ENCODE data around the gene KIAA1217.

Gene KIAA1217

GRCh38 chr10:24246365-24246764 is 37.4 kb downstream of the KIAA1217 start:
- Histone ChIP-seq H3K9ac (ENCODE audit: low read depth, low read length) (no peak overlapping the region), H3K27me3 (ENCODE audit: insufficient read depth, low read length) (no peaks in the 10 kb centered on the region), H3K4me3 (ENCODE audit: low read length) (no peak overlapping the region), H3K27ac (ENCODE audit: low read depth, low read length) (no peak overlapping the region), H3K9me3 (ENCODE audit: insufficient read depth, low read depth, low read length) (no peaks in the 10 kb centered on the region), H3K4me1 (ENCODE audit: insufficient read depth, low read length) (peaks cover 12% of the 10 kb centered on the region), H3K36me3 (ENCODE audit: insufficient read depth, low read length) (no peaks in the 10 kb centered on the region)
- 100% methylated on average over 2 of the region's 5 CpGs for WGBS

- no peak overlapping the region for H3K9ac ChIP-seq (ENCODE audit: low read depth, low read length)
- H3K4me3 ChIP-seq (ENCODE audit: low read length), result no peak overlapping the region
- peaks cover 26% of the 10 kb centered on the region for H3K4me1 ChIP-seq (ENCODE audit: insufficient read depth, low read length)
- H3K27ac ChIP-seq (ENCODE audit: low read depth, low read length), result no peak overlapping the region
- no peaks in the 10 kb centered on the region for H3K9me3 ChIP-seq (ENCODE audit: insufficient read depth, low read depth, low read length)
- WGBS, result no CpG with 5 or more reads among the region's 1 CpG
- H3K36me3 ChIP-seq (ENCODE audit: insufficient read depth, low read length), result no peaks in the 10 kb centered on the region
- H3K27me3 ChIP-seq (ENCODE audit: insufficient read depth, low read length), result no peaks in the 10 kb centered on the region
Measured at GRCh38 chr10:24247841-24248240, 38.9 kb downstream of the KIAA1217 start.

DNA sequence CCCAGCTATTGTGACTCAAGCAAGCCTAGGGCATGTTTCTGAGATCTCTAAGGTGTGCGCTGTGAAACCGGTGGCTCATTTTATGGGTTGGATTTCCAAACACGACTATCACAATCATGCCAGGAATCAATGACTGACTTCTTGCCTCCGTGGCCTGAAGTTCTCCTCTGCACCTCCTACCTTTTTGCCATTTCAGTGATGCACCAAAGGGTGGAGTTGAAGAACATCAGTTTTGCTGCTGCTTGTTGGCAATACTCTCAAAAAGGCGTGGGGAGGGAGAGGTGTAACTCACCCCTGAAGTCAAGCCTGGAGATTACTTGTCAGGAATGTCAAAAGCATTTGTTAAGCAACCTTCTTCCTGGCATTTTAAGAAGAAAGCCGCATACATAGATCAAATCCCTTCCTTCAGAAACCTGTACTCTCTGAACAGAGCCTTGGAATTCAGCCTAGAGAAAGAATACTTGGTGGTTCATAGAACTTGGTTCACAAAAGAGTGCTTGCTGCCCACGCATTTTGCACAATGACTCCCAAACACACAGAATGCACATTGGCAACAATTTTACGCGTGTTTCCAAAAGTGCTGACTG is 41.0 kb downstream of the KIAA1217 start:
- Histone ChIP-seq H3K9me3 (ENCODE audit: insufficient read depth, low read depth, low read length) (no peaks in the 10 kb centered on the region), H3K9ac (ENCODE audit: low read depth, low read length) (0 out of 2 replicates have a peak overlapping the region, but pooled peaks have one; percentile 11), H3K27me3 (ENCODE audit: insufficient read depth, low read length) (no peaks in the 10 kb centered on the region), H3K27ac (ENCODE audit: low read depth, low read length) (peak overlapping the region; percentile 27; the same call in 1 of the 2 replicates), H3K4me1 (ENCODE audit: insufficient read depth, low read length) (peaks cover 38% of the 10 kb centered on the region), H3K4me3 (ENCODE audit: low read length) (no peak overlapping the region), H3K36me3 (ENCODE audit: insufficient read depth, low read length) (no peaks in the 10 kb centered on the region)
- 90% methylated on average over 9 of the region's 9 CpGs for WGBS

GRCh38 chr10:24251547-24251946 is 42.6 kb downstream of the KIAA1217 start:
- no peak overlapping the region for H3K4me3 ChIP-seq (ENCODE audit: low read length)
- H3K27me3 ChIP-seq (ENCODE audit: insufficient read depth, low read length), result no peaks in the 10 kb centered on the region
- 96% methylated on average over 1 of the region's 2 CpGs for whole genome bisulfite sequencing
- H3K9me3 ChIP-seq (ENCODE audit: insufficient read depth, low read depth, low read length), result no peaks in the 10 kb centered on the region
- no peaks in the 10 kb centered on the region for H3K36me3 ChIP-seq (ENCODE audit: insufficient read depth, low read length)
- peaks cover 53% of the 10 kb centered on the region for H3K4me1 ChIP-seq (ENCODE audit: insufficient read depth, low read length)
- H3K9ac ChIP-seq (ENCODE audit: low read depth, low read length), result no peak overlapping the region
- no peak overlapping the region for H3K27ac ChIP-seq (ENCODE audit: low read depth, low read length)

GRCh38 chr10:24254180-24254579 is 45.2 kb downstream of the KIAA1217 start:
- Histone ChIP-seq H3K4me3 (ENCODE audit: low read length) (no peak overlapping the region), H3K27me3 (ENCODE audit: insufficient read depth, low read length) (no peaks in the 10 kb centered on the region), H3K9me3 (ENCODE audit: insufficient read depth, low read depth, low read length) (no peaks in the 10 kb centered on the region), H3K9ac (ENCODE audit: low read depth, low read length) (no peak overlapping the region), H3K36me3 (ENCODE audit: insufficient read depth, low read length) (no peaks in the 10 kb centered on the region), H3K4me1 (ENCODE audit: insufficient read depth, low read length) (peaks cover 60% of the 10 kb centered on the region), H3K27ac (ENCODE audit: low read depth, low read length) (no peak overlapping the region)
- WGBS, result 92% methylated on average over 3 of the region's 3 CpGs

DNA sequence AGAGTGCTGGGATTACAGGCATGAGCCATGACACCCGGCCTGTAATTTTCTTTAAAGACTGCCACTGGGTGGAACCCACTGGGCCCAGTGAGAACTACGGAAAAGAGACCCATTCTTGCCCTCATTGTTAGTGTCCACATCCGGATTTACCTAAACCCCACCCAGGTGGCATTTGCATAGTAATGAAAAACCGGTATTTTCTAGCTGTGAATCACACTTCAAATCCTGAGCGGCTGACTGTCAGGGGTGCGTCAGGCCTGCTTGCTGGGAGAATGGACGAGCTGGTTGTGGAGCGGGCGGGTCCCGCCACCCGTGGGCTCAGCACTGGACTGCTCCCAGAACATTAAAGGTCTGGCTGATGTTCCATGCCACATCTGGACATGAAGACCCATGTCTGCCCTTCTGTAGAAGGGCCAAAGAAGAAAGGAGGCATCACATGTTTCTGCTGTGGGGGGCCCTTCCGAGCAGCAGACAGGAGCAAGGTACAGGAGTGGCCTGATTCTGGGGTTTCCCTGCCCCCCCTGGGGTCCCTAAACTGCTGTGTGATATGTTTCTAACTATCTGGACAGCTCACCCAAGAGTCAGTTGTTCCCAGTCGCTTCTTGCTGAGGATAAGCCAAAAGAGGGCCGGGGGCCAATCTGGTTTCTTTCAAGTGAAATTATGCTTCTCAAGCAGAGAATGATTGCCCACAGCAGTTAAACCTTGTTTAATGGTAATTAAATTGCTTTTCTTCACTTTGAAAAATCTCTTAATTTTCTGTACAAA is 46.4 kb downstream of the KIAA1217 start:
- 34% methylated on average over 14 of the region's 14 CpGs for WGBS
- Histone ChIP-seq H3K36me3 (ENCODE audit: insufficient read depth, low read length) (no peaks in the 10 kb centered on the region), H3K4me3 (ENCODE audit: low read length) (peak overlapping the region; percentile 46), H3K9ac (ENCODE audit: low read depth, low read length) (peak overlapping the region; percentile 56), H3K9me3 (ENCODE audit: insufficient read depth, low read depth, low read length) (no peaks in the 10 kb centered on the region), H3K27ac (ENCODE audit: low read depth, low read length) (peak overlapping the region; percentile 60), H3K4me1 (ENCODE audit: insufficient read depth, low read length) (peaks cover 57% of the 10 kb centered on the region), H3K27me3 (ENCODE audit: insufficient read depth, low read length) (no peaks in the 10 kb centered on the region)

GRCh38 chr10:24255881-24256311 is 47.0 kb downstream of the KIAA1217 start:
- Histone ChIP-seq H3K9ac (ENCODE audit: low read depth, low read length) (peak overlapping the region; percentile 56; the same call in 1 of the 2 replicates), H3K36me3 (ENCODE audit: insufficient read depth, low read length) (no peaks in the 10 kb centered on the region), H3K9me3 (ENCODE audit: insufficient read depth, low read depth, low read length) (no peaks in the 10 kb centered on the region), H3K27ac (ENCODE audit: low read depth, low read length) (peak overlapping the region; percentile 60), H3K27me3 (ENCODE audit: insufficient read depth, low read length) (no peaks in the 10 kb centered on the region), H3K4me3 (ENCODE audit: low read length) (peak overlapping the region; percentile 46), H3K4me1 (ENCODE audit: insufficient read depth, low read length) (peaks cover 57% of the 10 kb centered on the region)
- WGBS, result 54% methylated on average over 5 of the region's 5 CpGs

GRCh38 chr10:24256619-24257107 is 47.7 kb downstream of the KIAA1217 start:
- 74% methylated on average over 2 of the region's 2 CpGs for WGBS
- Histone ChIP-seq H3K27me3 (ENCODE audit: insufficient read depth, low read length) (no peaks in the 10 kb centered on the region), H3K4me1 (ENCODE audit: insufficient read depth, low read length) (peaks cover 51% of the 10 kb centered on the region), H3K9ac (ENCODE audit: low read depth, low read length) (peak overlapping the region; percentile 35; the same call in 1 of the 2 replicates), H3K4me3 (ENCODE audit: low read length) (peak overlapping the region; percentile 46; the same call in 1 of the 2 replicates), H3K36me3 (ENCODE audit: insufficient read depth, low read length) (no peaks in the 10 kb centered on the region), H3K27ac (ENCODE audit: low read depth, low read length) (peak overlapping the region; percentile 33; the same call in 1 of the 2 replicates), H3K9me3 (ENCODE audit: insufficient read depth, low read depth, low read length) (no peaks in the 10 kb centered on the region)

DNA sequence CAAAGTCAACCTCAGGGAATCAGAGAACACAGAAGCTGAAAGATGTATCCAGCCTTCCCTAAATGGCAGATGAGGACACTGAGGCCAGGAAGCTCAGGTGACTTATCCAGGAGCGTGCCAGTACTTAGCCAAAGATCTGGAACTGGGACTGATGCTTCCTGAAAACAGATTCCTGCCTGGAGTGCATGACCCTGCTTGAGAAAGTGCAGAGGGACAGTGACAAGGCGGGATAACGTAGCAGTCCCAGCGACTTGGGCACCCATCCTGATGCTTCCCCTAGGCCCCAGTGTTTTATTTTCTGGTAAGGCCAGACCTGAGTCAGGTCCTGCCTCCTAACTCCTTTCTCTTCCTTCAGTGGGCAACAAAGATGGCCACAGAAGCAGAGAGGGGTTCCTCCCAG is 48.6 kb downstream of the KIAA1217 start:
- 93% methylated on average over 4 of the region's 4 CpGs for WGBS
- no peak overlapping the region for H3K27ac ChIP-seq (ENCODE audit: low read depth, low read length)
- no peak overlapping the region for H3K4me3 ChIP-seq (ENCODE audit: low read length)
- peaks cover 43% of the 10 kb centered on the region for H3K4me1 ChIP-seq (ENCODE audit: insufficient read depth, low read length)
- H3K27me3 ChIP-seq (ENCODE audit: insufficient read depth, low read length), result no peaks in the 10 kb centered on the region
- no peaks in the 10 kb centered on the region for H3K9me3 ChIP-seq (ENCODE audit: insufficient read depth, low read depth, low read length)
- H3K36me3 ChIP-seq (ENCODE audit: insufficient read depth, low read length), result no peaks in the 10 kb centered on the region
- no peak overlapping the region for H3K9ac ChIP-seq (ENCODE audit: low read depth, low read length)

- peaks cover 42% of the 10 kb centered on the region for H3K4me1 ChIP-seq (ENCODE audit: insufficient read depth, low read length)
- H3K27me3 ChIP-seq (ENCODE audit: insufficient read depth, low read length), result no peaks in the 10 kb centered on the region
- WGBS, result 90% methylated on average over 7 of the region's 7 CpGs
- no peak overlapping the region for H3K27ac ChIP-seq (ENCODE audit: low read depth, low read length)
- H3K9ac ChIP-seq (ENCODE audit: low read depth, low read length), result no peak overlapping the region
- no peaks in the 10 kb centered on the region for H3K9me3 ChIP-seq (ENCODE audit: insufficient read depth, low read depth, low read length)
- H3K36me3 ChIP-seq (ENCODE audit: insufficient read depth, low read length), result no peaks in the 10 kb centered on the region
- H3K4me3 ChIP-seq (ENCODE audit: low read length), result no peak overlapping the region
Measured at GRCh38 chr10:24259365-24260130, 50.6 kb downstream of the KIAA1217 start.

GRCh38 chr10:24261627-24262026 is 52.7 kb downstream of the KIAA1217 start:
- Histone ChIP-seq H3K27me3 (ENCODE audit: insufficient read depth, low read length) (no peaks in the 10 kb centered on the region), H3K9ac (ENCODE audit: low read depth, low read length) (no peak overlapping the region), H3K4me3 (ENCODE audit: low read length) (no peak overlapping the region), H3K36me3 (ENCODE audit: insufficient read depth, low read length) (no peaks in the 10 kb centered on the region), H3K4me1 (ENCODE audit: insufficient read depth, low read length) (peaks cover 26% of the 10 kb centered on the region), H3K27ac (ENCODE audit: low read depth, low read length) (no peak overlapping the region), H3K9me3 (ENCODE audit: insufficient read depth, low read depth, low read length) (no peaks in the 10 kb centered on the region)
- 96% methylated on average over 3 of the region's 3 CpGs for WGBS
